ENCODE results near the gene AURKA. TPM values are rescaled to one million over a fixed set of nuclear protein-coding genes. Genes with fewer than 3 reads are reported as not detected.
"Not testable (repeated sequence)": the region's sequence is repeated elsewhere in the genome, so short reads cannot be mapped to it uniquely, and the experiment has no call there.

AURKA gene
- total RNA-seq, 1 donor from 2014 or later: 3.2 TPM

DNA sequence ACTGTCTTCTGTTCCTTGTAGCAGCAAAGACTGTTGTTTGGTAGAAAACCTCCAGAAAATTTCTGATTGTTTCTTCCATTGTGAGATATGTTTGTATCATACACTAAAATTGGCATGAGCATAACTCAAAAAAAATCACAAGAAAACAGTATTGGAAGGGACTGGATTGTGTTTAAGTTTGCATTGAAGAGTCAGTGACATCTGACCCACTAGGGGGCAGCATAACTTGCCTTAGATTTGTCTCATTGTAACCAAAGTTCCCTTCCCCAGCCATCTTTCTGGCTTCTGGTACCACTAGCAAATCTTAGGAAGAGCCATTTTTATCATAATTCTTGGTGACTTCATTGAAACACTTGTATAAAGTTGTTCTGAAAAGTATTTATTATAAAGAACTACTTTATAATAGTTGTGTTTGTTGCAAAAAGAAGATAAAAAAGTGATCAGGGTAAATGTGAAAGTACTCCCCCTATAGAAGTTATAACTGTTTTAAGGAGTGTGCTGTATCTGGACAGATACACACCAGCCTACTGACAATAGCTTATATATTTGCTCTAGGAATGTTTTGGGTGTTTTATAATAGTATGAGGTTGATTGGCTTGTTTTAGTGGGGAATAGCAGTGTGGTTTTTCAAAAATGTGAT is 8.1 kb upstream of the AURKA start:
- DNase-seq (ENCODE audit: low spot score): no peak
- intact Hi-C loops (cut with DNase I): loop anchor here (10.0 kb wide), 1 partner anchor 155 kb away; no protein-coding TSS in a partner anchor

DNA sequence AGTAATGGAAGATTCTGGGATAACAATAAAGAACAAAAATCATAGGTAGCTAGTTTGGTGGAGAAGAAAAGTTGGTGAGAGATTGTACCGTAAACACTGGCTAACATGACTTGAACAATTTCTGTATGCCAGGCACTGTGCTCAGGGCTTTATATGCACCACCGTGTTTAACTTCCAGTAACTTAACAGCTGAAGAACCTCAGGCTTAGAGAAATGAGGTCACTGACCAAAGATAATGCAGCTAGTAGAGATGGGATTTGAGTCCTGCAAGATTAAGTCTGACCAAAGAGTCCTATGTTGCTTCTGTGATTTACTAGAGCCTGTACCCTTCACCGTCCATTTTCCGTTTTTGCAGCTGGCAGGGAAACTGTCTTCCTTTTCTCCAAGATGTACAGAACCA is 3.2 kb upstream of the AURKA start:
- intact Hi-C loops (cut with DNase I): no loop called here
- no peak for DNase-seq (ENCODE audit: low spot score)

DNA sequence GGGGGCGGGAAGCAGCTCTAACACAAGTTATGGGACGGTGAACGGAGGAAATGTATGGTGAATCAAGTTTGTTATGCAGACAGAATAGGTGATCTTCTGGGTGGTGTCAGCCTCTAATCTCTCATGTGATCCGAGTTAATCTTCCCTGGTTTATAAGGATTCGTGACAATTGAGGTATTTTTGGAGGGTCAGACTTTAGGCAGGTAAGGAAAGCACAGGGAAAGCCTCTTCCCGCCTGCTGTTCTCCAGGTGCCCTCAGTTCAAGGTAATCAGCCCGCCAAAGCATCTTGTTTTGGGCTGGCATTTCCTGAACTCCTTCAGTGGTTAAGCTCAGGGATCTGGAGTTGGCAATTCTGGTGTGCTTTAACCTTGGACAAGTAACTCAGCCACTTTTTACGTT is 1.6 kb upstream of the AURKA start:
- intact Hi-C loops (cut with DNase I): no loop called here
- no peak for DNase-seq (ENCODE audit: low spot score)

DNA sequence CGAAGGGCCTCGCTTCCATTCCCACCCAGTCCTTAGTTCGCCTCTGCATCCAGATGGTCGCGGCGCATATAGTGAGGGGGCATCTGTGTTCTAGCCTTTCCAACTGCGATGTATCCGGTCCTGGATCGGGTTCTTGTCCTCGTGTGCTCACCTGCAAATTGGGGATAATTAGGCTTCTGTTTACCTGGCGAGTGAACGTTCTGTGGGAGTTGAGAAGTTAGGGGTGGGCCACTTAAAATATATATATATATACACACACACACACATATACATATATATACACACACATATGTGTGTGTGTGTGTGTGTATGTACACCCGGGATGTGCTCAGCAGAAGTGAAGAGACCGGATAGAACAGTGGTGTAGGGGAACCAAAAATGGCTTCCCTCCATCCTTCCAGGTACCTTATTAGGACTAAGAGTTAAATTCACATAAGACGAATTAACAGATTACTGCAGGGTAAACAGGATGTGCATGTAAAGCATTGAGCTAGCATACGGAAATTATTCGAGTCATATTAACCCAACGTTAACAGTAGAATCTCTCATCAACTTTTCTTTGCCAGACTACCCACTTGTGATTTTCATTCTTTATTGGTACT is 967 bp upstream of the AURKA start:
- intact Hi-C loops (cut with DNase I): loop anchor here (1.0 kb wide), 1 partner anchor 75 kb away; the partner anchor contains the start of gene RTF2
- DNase-seq (ENCODE audit: low spot score): no peak

DNA sequence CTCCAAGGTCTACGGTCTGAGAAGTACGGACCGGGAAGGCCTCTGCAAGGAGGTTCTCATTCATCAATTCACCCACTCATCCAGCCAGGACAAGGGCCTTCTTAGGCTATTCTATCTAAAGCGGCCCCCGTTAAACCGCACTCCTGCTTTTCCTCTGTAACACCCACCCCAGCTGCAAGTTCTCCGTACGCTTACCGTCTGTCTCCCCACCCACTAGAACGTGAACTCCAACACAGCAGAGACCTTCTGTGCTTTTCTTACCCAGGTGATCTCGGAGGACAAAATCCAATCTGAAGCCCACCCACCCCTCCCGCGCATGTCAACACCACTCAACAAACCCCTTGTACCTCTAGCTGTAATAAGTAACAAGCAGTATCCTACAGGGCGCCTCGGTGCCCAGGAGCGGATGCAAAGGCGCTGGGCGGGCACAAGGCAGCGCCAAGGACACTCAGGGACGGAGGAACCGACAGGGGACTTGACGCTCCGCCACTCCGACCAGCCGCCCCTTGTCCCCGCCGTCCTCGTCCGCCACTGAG is 351 bp downstream of the AURKA start:
- no peak for DNase-seq (ENCODE audit: low spot score)
- intact Hi-C loops (cut with DNase I): loop anchor here (1.0 kb wide), 1 partner anchor 77 kb away; the partner anchor contains the start of gene RTF2

DNA sequence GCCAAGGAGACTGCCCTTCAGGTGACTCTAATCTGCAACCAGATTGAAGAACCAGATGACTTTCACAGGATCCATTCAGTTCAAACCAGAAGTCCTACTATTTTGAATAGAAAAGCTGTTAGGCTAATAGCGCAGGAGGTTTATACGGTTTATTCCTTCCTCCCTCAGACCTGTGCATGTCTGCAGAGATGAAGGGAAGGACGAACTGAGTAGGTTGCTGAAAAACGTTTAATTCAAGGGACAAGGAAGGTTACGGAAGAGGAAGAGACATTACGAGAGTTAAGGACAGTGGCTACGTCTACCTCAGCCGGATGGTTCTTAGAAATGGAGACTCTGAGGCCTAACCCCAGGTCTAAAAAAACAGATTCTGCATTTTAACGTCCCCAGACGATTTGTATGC is 978 bp downstream of the AURKA start:
- DNase-seq (ENCODE audit: low spot score): no peak
- intact Hi-C loops (cut with DNase I): no loop called here

DNA sequence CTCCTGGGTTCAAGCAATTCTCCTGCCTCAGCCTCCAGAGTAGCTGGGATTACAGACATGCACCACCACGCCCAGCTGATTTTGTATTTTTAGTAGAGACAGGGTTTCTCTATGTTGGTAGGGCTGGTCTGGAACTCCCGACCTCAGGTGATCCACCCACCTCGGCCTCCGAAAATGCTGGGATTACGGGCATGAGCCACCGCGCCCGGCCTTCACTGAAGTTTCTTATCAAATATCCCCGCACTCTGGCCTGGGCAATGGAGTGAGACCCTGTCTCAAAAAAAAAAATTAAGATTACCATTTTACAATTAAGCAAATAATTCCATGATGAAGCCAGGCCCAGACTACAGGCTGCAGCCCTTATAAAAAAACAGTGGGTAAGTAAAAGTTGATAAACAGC is 1.6 kb downstream of the AURKA start:
- intact Hi-C loops (cut with DNase I); DNase-seq (ENCODE audit: low spot score): not testable (repeated sequence)

DNA sequence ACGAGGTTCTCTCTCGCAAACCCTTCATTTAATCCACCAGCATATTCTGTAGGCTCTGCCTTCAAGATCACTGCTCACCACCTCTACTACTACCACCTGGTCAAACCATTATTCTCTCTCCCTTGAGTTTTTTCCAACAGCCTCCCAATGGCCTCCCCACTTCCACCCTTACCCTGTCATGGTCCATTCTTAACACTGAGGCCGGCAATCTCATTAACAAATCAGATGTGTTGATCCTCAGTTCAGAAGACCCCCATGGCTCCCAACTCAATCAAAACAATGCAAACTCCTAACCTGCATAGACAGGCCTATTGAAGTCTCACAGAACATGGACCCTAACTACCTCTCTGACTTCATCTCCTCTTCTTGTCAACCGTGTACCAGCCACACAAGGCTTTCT is 2.2 kb downstream of the AURKA start:
- no peak for DNase-seq (ENCODE audit: low spot score)
- intact Hi-C loops (cut with DNase I): no loop called here

DNA sequence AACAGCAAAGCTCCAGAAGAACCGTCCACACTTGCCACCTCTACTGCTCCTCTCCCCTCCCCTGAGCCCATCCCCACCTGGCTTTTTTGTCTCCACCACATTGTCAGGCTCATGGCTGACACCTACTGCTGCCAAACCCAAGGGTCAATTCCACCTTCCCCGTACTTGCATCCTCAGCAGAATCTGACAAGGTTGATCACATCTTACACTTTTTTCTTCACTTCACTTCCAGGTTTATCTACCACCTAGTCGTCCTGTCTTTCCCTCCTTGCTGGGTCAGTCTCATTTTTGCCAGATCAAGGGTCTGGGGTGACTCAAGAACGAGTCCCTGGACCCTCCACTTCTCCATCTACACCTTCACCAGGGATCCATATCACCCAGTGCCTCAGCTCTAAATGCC is 3.1 kb downstream of the AURKA start:
- no peak for DNase-seq (ENCODE audit: low spot score)
- intact Hi-C loops (cut with DNase I): no loop called here

DNA sequence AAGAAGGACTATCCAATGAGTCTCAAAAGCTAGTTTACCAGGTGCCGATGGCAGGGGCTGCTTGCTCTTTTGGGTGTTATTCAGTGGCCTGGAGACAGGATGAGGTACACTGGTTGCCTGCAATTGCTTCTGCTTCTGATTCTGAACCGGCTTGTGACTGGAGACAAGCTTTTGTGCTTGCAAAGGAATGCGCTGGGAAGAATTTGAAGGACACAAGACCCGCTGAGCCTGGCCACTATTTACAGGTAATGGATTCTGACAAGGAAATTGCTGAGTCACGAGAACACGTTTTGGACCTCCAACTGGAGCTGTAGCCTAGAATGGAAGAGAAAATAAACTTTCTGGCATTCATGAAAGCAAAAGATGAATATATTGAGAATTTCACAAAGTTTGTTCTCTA is 5.8 kb downstream of the AURKA start:
- no peak for DNase-seq (ENCODE audit: low spot score)
- intact Hi-C loops (cut with DNase I): no loop called here

DNA sequence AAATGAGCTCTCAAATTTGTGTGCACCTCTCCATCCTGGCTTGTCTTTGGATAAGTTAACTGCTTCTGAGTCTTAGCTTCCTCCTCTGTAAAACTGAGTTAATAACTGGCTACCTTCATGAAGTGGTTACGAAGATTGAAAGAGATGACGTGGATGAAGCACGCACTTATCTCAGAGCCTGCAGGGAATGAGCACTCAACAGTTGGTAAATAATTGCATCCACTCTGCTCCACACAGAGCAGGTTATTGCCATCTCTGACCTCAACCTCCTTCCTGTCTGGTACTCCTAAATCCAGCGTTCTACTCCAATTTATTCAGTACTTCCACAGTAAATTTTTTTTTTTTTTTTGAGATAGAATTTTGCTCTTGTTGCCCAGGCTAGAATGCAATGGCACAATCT is 6.9 kb downstream of the AURKA start:
- DNase-seq (ENCODE audit: low spot score): no peak
- intact Hi-C loops (cut with DNase I): no loop called here

DNA sequence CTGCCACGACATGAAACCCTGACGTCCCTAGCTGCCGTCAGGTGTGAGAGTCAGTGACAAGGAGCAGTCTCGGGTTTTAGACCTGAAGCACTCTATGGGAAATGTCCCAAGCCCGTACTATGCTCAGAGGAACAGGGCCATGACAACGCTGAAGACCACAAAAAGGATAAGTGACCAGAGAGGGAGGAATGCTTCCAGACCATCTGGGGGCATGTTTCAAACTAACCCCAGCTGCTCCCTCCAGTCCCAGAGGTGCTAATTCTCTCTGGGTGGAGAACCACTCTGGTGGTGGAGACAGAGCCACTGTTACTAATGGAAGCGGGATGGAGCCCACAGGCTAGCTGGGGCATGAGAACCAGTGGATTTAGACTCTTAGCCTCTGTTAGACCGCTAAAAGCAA is 8.7 kb downstream of the AURKA start:
- DNase-seq (ENCODE audit: low spot score): no peak
- intact Hi-C loops (cut with DNase I): no loop called here

DNA sequence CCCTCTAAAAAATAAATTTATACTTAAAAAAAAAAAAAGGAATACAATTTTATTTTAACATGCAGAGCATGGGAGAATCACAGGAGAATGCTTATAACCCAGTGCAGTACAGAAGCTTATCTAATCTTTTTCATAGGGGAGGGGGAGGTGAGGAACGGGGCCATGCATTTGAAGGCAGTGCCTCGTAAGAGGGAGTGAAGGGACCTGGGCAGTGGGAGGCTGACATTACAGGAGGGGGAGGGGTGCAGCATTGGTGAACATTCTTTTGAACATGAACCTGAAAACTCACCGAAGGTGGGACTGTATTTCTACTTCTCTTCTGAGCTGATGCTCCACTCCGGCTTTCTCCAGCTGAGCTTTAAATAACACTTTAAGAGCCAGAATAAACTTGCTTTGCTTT is 9.3 kb downstream of the AURKA start:
- intact Hi-C loops (cut with DNase I): no loop called here
- DNase-seq (ENCODE audit: low spot score): no peak

DNA sequence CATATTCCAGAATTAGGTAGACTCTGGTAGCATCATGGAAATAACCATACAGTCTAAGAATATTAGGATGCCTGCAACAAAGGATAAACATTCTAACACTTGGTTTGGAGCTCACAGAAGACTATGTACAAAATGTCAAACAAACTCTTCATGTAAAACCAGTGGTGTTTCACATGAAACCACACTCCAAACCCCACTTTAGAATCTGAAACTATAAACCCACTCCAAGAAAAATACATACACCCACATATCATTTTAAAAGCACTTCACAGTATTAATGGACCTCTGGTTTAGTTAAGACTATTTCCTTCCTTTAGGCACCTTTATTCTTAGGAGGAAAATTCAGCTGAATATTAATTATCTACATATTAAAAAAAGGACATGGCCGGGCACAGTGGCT is 10.5 kb downstream of the AURKA start:
- intact Hi-C loops (cut with DNase I): no loop called here
- DNase-seq (ENCODE audit: low spot score): no peak

DNA sequence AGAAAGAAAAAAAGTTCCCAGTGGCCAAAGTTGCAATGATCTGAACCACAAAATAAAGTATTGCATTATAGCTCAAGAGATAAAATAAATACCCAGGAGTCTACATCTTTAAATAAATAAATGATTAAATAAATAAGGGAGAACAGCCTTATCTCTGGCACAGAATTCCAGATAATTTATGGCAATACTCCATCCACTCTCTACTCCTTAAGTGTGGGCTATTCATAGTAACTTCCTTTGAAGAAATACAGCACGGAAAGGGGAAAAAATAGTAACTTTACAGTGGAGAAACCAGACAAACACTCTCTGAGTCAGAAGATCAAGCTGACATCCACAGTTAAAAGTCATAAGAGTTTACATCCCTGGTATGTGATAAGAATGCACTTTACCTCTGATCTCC is 11.6 kb downstream of the AURKA start:
- intact Hi-C loops (cut with DNase I): no loop called here

DNA sequence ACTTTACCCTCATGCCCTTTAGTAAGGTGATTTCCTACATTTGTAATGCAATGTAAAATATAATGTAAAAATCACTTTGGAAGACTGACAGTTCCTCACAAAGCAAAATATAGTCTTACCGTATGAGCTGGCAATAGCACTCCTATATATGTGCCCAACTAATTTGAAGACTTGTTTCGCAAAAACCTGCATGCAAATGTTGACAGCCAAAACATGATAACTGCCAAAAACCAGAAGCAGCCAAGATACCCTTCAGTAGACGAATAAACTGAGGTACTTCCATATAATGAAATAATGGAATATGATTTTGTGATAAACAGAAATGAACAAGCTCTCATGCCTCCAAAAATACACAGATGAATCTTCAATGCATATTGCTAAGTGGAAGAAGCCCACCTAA is 13.6 kb downstream of the AURKA start:
- no peak for DNase-seq (ENCODE audit: low spot score)
- intact Hi-C loops (cut with DNase I): no loop called here

More for the DNA sequence above, 11.6 kb downstream of the AURKA start:
- no peak for DNase-seq (ENCODE audit: low spot score)

DNA sequence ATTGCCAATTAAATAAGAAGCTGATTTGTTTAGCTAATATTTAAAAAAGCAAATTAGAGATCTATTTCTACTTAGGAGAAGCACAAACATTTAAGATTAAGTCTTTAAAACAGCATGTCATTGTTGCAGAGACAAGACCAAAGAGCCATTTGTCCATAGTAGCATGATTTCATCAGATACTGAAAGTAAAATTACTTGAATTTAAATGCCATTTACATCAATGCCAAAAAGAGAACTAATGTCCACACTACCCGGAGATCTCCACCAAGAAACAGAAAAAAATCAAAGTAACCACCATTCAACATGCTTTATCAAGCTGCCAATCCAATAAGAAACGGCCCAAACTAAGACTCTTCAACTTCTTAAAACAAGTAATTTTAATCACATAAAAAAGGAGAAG is 15.7 kb downstream of the AURKA start:
- DNase-seq (ENCODE audit: low spot score): no peak
- intact Hi-C loops (cut with DNase I): no loop called here

DNA sequence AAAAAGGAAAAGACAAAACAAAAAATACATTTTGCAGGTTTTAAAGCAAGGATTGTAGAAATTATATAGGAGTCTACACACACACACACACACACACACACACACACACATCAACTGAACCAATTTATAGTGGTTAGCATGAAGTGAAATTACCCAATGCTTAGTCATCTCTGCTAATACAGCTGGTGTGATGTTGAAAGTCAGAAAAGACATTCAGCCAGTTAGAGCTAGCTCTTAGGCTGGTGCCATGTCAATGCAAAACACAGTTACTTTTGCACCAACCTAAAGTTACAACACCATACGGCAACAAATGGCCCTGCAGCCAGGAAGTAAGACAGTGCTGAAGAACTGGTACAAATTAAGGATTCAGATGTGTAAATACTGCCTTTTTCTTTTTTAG is 18.1 kb downstream of the AURKA start:
- intact Hi-C loops (cut with DNase I): no loop called here
- no peak for DNase-seq (ENCODE audit: low spot score)

DNA sequence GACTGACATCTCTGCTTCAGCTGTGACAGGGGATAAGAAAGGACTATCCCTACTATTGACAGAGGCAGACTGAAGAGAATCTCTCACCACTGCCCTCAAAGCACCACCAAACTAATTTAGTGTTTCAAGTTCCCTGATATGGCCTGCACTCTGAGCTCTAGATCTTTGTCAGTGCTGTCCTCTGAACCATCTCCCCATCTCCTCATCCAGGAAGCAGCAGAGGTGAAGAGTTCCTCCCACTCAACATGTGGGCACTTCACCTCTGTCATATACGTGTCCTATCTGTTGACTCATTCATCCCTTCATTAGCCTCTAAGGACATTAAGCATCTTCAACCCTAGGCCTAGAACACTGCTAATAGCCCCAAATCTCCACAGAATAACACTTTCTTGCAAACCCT is 19.2 kb downstream of the AURKA start:
- intact Hi-C loops (cut with DNase I): no loop called here

DNA sequence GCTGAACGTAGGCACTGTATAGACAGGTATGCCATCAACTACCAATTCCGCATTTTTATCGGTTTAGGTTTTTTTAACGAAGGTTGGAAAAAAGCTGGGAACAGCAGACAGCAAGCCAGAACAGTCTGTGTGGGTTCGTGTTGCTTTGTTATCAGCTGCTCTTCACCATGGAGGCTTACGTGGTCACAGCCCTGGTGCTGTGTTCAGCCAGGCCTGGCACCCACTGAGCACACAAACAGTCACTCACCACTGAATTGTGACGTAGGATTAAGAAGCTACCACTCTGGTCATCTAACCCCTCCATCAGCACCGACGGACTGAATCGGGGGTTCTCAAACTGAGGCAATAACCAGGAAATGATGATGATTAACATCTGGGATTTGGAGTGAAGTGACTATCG is 20.0 kb downstream of the AURKA start:
- intact Hi-C loops (cut with DNase I): no loop called here
- no peak for DNase-seq (ENCODE audit: low spot score)

More for the DNA sequence above, 19.2 kb downstream of the AURKA start:
- DNase-seq (ENCODE audit: low spot score): no peak

DNA sequence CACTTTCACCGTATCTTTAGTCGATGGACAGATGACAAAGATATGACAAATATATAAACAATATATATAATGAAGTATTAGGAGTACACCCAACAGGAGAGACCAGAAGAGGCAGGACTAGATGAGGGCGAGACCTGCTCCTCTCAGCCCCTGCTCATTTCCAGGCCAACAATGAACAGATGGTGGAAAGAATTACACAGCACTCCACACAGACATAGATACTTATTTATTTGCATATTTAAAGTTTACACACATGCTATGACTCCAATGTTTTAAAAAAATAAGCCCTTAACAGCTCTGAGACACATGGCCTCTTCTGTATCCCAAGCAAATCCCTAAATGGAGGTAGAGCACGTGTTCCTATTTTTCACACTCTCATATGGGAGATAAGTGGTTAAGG is 22.8 kb downstream of the AURKA start:
- intact Hi-C loops (cut with DNase I): no loop called here
- no peak for DNase-seq (ENCODE audit: low spot score)

Data from cardiac septum (tissue), 1 donor.